GM12892 (cell line): ENCODE data around the gene KHDC4.
"Not testable (repeated sequence)": the region's sequence is repeated elsewhere in the genome, so short reads cannot be mapped to it uniquely, and the experiment has no call there.

ENCODE experiments used
- DNase-seq: peaks from one replicate; pipeline ENCODE4 v3.0.0; 2011; ENCODE audit not compliant: insufficient read length
- FAIRE-seq: peaks from 2 replicates; lab custom pipeline; 2011; peaks lifted over from hg19 to GRCh38; lab: Jason Lieb, UNC
- POLR2A ChIP-seq: IDR thresholded peaks from 2 replicates; pipeline ENCODE4 v1.6.1; 2011; ENCODE audit warnings: low read depth, low read length, control low read depth
- POLR2AphosphoS5 ChIP-seq: IDR thresholded peaks from 2 replicates; pipeline ENCODE4 v1.6.1; 2011; ENCODE audit warnings: low read depth, low read length, control low read depth
- TAF1 ChIP-seq: IDR thresholded peaks from 2 replicates; pipeline ENCODE4 v1.6.1; 2011; ENCODE audit warnings: low read depth, mild to moderate bottlenecking, control low read depth, low read length, borderline replicate concordance

KHDC4 gene

GRCh38 chr1:155912056-155912536 lies 22.1 kb downstream of the KHDC4 start:
- FAIRE-seq = no peak
- no peak for DNase-seq
- TF ChIP-seq POLR2A = no peak
- TF ChIP-seq POLR2AphosphoS5 = peak; percentile 72

DNA sequence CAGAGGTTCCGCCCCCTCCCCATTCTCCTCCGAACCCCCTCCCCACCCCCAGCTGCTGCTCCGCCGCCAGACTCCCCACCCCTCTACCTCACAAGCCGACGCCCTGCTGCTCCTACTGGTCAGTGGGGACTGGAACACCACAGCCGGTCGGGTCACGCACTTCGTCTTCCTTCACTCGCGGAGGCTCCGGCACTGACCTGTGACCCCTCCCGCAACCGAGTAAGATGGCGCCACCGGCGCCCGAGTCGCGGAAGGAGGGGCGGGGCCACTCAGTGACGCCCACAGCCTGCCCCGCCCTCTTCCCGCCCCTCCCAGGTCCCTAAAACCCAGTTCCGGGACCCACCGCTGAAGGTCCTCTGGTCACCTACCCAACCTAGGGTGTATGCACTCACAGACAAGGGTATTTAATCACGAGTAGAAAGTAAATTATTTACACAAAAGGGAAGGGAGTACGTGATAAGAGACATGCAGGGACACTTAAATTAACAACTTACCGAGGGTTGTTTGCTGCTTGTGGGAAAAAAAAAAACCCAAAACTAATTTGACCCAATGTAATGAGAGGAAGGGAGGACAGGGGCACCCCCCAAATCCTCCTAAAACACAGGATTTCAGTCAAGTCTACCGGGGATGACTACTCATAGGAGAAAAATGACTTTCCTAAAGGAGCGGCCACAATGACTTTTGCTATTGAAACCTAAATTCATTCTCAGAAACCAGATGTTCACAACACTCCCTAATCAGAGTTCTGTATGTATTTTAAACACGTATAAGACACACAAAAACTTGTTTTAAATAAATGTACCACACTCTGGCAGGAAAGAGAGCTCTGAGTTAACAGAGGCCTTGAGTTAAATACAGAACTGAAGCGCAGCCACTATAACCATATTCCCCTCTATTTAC lies 22.8 kb downstream of the KHDC4 start, which contains the start of gene RIT1:
RIT1 (minus strand) TSS at position 194 of the 900 bp plus-strand sequence. CDS start 588 bp downstream, outside the sequence.
- FAIRE-seq (peak; percentile 92), DNase-seq (peak; percentile 77)
- TF ChIP-seq POLR2A (peak; percentile 87), TAF1 (peak; percentile 51; the same call in 1 of the 2 replicates), POLR2AphosphoS5 (peak; percentile 81)

GRCh38 chr1:155910621-155911121 lies 23.5 kb downstream of the KHDC4 start:
- TF ChIP-seq TAF1 = no peak
- TF ChIP-seq POLR2A = no peak
- no peak for TF ChIP-seq POLR2AphosphoS5
- DNase-seq = no peak
- peak; percentile 74 for FAIRE-seq

DNA sequence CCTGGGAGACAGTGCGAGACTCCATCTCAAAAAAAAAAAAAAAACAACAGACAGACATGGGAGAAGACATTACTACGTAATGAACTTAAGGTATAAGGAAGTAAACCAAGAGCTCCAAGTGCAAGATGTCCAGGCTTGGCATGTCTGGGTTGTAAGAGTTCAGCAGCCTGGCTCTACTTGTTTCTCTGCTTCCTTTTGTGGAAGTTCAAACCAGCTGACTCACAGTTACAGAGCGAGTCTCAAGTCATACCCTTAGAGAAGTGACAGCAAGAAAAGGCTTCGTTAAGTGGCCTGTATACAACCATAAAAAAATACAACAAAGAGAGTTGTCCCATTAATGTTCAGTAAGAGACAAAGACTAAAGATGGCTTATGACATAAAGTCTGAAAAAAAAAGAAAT lies 24.3 kb downstream of the KHDC4 start:
- DNase-seq (no peak), FAIRE-seq (no peak)
- TF ChIP-seq POLR2AphosphoS5 = no peak
- no peak for TF ChIP-seq POLR2A
- TF ChIP-seq TAF1 = no peak

- no peak for DNase-seq
- no peak for TF ChIP-seq POLR2A
- no peak for TF ChIP-seq TAF1
- no peak for TF ChIP-seq POLR2AphosphoS5
- FAIRE-seq = no peak
Observed at GRCh38 chr1:155904261-155904660, 30.0 kb downstream of the KHDC4 start.

DNA sequence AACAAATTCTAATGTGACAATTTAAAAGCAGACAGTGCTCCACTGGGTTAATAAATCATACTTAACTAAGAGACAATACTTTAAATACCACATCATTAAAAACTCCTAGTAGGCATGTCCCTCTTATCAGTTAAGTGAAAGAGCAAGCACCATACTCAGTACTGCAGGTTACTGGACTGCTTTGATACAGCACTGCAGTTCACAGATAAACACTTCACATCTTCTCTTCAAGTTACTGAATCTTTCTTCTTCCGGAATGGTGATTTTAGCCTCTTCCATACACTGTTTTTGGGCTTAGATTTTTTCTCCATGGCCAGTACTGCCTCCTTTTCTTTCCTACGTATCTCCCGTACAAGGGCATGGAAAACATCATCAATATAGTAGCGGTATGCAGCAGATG lies 34.1 kb downstream of the KHDC4 start:
- FAIRE-seq (no peak), DNase-seq (no peak)
- TF ChIP-seq POLR2AphosphoS5 (no peak), POLR2A (no peak), TAF1 (no peak)

DNA sequence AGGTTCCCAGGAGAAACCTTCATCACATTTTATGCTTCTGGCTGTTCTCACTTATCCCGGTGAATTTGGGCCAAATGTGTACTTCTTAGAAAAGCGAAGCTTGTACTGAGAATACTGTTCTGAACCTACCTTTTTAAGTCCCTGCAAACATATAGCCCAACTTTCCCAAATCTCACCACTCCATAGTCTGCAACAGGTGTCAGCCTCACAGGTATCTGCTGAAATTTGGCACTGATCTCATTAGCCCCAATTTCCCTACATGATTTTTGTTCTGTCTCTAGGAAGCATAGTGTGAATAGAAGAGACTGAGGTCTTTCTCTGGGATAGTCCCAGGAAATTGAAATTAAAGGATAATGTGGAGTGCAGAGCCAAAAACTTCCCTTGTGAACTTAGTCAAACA lies 34.5 kb downstream of the KHDC4 start:
- DNase-seq = no peak
- TF ChIP-seq POLR2AphosphoS5 = no peak
- no peak for TF ChIP-seq TAF1
- TF ChIP-seq POLR2A = no peak
- FAIRE-seq = no peak

GRCh38 chr1:155898888-155899287 lies 35.3 kb downstream of the KHDC4 start:
- FAIRE-seq (no peak), DNase-seq (no peak)
- TF ChIP-seq POLR2AphosphoS5 = no peak
- TF ChIP-seq POLR2A = no peak
- no peak for TF ChIP-seq TAF1

DNA sequence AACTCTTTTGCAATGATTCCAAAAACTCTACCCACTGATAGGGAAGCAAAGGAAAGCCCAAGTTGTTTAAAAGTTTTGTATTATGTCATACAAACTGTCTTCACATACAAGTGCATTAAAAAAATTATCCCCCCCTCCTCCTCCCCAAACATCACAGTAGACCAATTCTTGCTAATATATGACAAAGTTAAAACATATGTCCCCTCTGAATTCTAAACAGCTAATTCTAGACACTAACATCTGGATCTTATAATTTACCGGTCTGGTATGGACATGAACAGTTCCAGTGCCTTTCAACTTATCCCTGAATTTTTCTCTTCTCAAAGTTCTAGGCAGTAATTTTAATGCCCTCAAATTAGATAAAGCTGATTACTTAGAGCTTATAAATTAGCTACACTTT lies 36.5 kb downstream of the KHDC4 start:
- FAIRE-seq (no peak), DNase-seq (no peak)
- no peak for TF ChIP-seq POLR2AphosphoS5
- TF ChIP-seq TAF1 = no peak
- TF ChIP-seq POLR2A = no peak

- DNase-seq, FAIRE-seq: not testable (repeated sequence)
Observed at GRCh38 chr1:155896476-155896875, 37.7 kb downstream of the KHDC4 start.

GRCh38 chr1:155895617-155896016 lies 38.6 kb downstream of the KHDC4 start:
- FAIRE-seq, DNase-seq: not testable (repeated sequence)
